Neural progenitor cell (in vitro differentiated cells): ENCODE measurements around the gene IFITM2. TPM values are rescaled to one million over a fixed set of nuclear protein-coding genes. Genes with fewer than 3 reads are reported as not detected.

Experiments
- DNase-seq: peaks from one replicate; pipeline ENCODE4 v3.0.0-alpha.2; 2016; ENCODE audit warnings: low spot score
- H2AFZ ChIP-seq: fragments of 200-600 bp; sonication (generic); replicated peaks from 2 replicates; pipeline ENCODE4 v1.6.1; 2016; ENCODE audit warnings: antibody characterized with exemption
- H3F3A ChIP-seq: fragments of 200-600 bp; sonication (generic); 2 replicates; pipeline ENCODE4 v1.6.1; 2016; ENCODE audit warnings: antibody characterized with exemption, low read depth
- H3K27ac ChIP-seq: fragments of 200-600 bp; sonication (generic); 2 replicates; pipeline ENCODE4 v1.5.1; 2016; ENCODE audit warnings: mild to moderate bottlenecking
- H3K27me3 ChIP-seq: fragments of 200-600 bp; sonication (generic); 2 replicates; pipeline ENCODE4 v1.6.1; 2016; ENCODE audit warnings: mild to moderate bottlenecking, moderate library complexity
- H3K36me3 ChIP-seq: fragments of 200-600 bp; sonication (generic); 2 replicates; pipeline ENCODE4 v1.5.1; 2016
- H3K4me1 ChIP-seq: fragments of 200-600 bp; sonication (generic); 2 replicates; pipeline ENCODE4 v1.6.1; 2016; ENCODE audit warnings: mixed run types
- H3K4me2 ChIP-seq: fragments of 200-600 bp; sonication (generic); 2 replicates; pipeline ENCODE4 v1.6.1; 2016
- H3K4me3 ChIP-seq: fragments of 200-600 bp; sonication (generic); 2 replicates; pipeline ENCODE4 v1.5.1; 2016
- H3K79me2 ChIP-seq: fragments of 200-600 bp; sonication (generic); 2 replicates; pipeline ENCODE4 v1.6.1; 2016; ENCODE audit warnings: low read depth
- H3K9ac ChIP-seq: fragments of 200-600 bp; sonication (generic); 2 replicates; pipeline ENCODE4 v1.6.1; 2016
- H3K9me3 ChIP-seq: fragments of 200-600 bp; sonication (generic); 2 replicates; pipeline ENCODE4 v1.5.1; 2016; ENCODE audit warnings: low read depth
- H4K20me1 ChIP-seq: fragments of 200-600 bp; sonication (generic); 2 replicates; pipeline ENCODE4 v1.6.1; 2016; ENCODE audit warnings: low read depth
- H3K27ac Mint-ChIP-seq: 3 replicates; pipeline ENCODE4 v1.8.0; 2021; ENCODE audit warnings: mixed read lengths
- H3K27me3 Mint-ChIP-seq: 2 replicates; pipeline ENCODE4 v1.8.0; 2022; ENCODE audit warnings: low read depth, mild to moderate bottlenecking, inconsistent platforms, moderate library complexity, mixed read lengths; ENCODE audit not compliant: insufficient read depth
- H3K36me3 Mint-ChIP-seq: 3 replicates; pipeline ENCODE4 v1.8.0; 2021; ENCODE audit warnings: mixed read lengths
- H3K4me1 Mint-ChIP-seq: 3 replicates; pipeline ENCODE4 v1.8.0; 2021; ENCODE audit warnings: mixed read lengths
- H3K4me3 Mint-ChIP-seq: 3 replicates; pipeline ENCODE4 v1.8.0; 2021; ENCODE audit warnings: mild to moderate bottlenecking, moderate library complexity, mixed read lengths
- H3K9me3 Mint-ChIP-seq: 3 replicates; pipeline ENCODE4 v1.8.0; 2020; ENCODE audit warnings: mixed read lengths
- EZH2 ChIP-seq: fragments of 200-600 bp; sonication (generic); IDR thresholded peaks from 2 replicates; pipeline ENCODE4 v1.6.1; 2017; ENCODE audit warnings: antibody characterized with exemption, mild to moderate bottlenecking, moderate library complexity
- EZH2phosphoT487 ChIP-seq: fragments of 200-600 bp; sonication (generic); IDR thresholded peaks from 2 replicates; pipeline ENCODE4 v1.6.1; 2017; ENCODE audit warnings: antibody characterized with exemption
- total RNA-seq: library from RNA; depleted of rRNA; stranded (reverse); fragments of >200 nt; gene quantifications from 2 replicates; pipeline ENCODE4 v1.2.3, GENCODE V29; 2015; ENCODE audit warnings: low replicate concordance
- TF ChIP-seq, protein P1 (sequence below): fragments of 200-600 bp; sonication (generic); IDR thresholded peaks from 2 replicates; pipeline ENCODE4 v1.5.1; 2017; ENCODE audit warnings: antibody characterized with exemption, mild to moderate bottlenecking

Gene IFITM2
- total RNA-seq, 1 donor from 2014 or later = 10.5 TPM

DNA sequence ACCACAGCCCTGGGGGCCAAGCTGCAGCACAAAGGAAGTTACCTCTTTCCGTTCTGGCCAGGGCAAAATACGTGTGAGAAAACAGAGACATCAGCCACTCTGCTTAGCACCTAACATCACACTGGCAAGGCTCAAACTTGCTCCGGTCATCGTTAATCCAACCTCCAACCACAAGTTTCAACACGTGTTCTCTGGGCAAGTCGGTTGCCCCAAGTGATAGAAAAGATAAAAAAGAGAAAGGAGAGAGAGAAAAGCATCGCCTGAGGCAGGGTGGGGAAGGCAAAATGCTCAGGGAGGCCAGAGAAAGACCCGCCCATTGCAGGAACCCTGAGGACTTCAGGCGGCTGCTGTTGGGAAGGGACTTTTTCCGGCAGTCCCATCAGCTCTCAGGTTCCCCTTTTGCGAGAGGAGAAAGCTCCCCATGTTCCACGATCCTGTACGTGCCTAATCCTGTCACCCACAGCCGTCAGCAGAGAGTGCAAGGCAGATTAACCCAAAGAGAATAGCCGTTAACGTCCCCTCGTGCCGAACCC lies 43.2 kb downstream of the IFITM2 start:
- peaks cover 12% of the 10 kb centered on the region for H3K27me3 Mint-ChIP-seq
- H3K4me1 Mint-ChIP-seq = peaks cover 40% of the 10 kb centered on the region
- Histone ChIP-seq H3K36me3 (no peaks in the 10 kb centered on the region), H3K27ac (no peak overlapping the region), H3K79me2 (no peaks in the 10 kb centered on the region), H3K4me2 (no peak overlapping the region), H2AFZ (peak overlapping the region; percentile 64), H4K20me1 (no peaks in the 10 kb centered on the region), H3K4me3 (no peak overlapping the region), H3F3A (peaks cover 25% of the 10 kb centered on the region), H3K27me3 (no peaks in the 10 kb centered on the region), H3K4me1 (peaks cover 13% of the 10 kb centered on the region), H3K9ac (no peak overlapping the region), H3K9me3 (no peaks in the 10 kb centered on the region)
- H3K9me3 Mint-ChIP-seq = peaks cover 7% of the 10 kb centered on the region
- peak overlapping the region; percentile 38 for H3K27ac Mint-ChIP-seq
- TF ChIP-seq, protein P1, sequence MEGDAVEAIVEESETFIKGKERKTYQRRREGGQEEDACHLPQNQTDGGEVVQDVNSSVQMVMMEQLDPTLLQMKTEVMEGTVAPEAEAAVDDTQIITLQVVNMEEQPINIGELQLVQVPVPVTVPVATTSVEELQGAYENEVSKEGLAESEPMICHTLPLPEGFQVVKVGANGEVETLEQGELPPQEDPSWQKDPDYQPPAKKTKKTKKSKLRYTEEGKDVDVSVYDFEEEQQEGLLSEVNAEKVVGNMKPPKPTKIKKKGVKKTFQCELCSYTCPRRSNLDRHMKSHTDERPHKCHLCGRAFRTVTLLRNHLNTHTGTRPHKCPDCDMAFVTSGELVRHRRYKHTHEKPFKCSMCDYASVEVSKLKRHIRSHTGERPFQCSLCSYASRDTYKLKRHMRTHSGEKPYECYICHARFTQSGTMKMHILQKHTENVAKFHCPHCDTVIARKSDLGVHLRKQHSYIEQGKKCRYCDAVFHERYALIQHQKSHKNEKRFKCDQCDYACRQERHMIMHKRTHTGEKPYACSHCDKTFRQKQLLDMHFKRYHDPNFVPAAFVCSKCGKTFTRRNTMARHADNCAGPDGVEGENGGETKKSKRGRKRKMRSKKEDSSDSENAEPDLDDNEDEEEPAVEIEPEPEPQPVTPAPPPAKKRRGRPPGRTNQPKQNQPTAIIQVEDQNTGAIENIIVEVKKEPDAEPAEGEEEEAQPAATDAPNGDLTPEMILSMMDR = no peak
- no peak for TF ChIP-seq EZH2phosphoT487
- TF ChIP-seq EZH2 = no peak
- no peak for DNase-seq
- H3K36me3 Mint-ChIP-seq = peaks cover 2% of the 10 kb centered on the region
- H3K4me3 Mint-ChIP-seq = no peak overlapping the region

DNA sequence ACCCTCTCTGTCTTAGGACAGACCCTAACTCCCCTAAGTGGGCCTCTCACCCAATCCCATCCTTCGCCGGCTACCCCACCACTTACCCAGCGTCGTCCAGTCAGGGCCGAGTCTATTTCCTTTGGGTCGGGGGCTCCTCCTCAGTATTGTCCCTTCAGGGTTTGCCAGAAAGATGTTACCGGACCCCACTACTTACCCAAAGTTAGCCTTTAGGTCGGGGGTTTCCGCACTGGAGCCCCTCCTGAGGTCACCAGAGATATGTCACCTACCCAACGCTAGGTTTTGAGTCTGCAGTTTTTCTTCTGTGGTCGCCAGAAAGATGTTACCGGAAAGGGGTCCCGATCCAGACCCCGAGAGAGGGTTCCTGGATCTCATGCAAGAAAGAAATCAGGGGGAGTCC lies 43.8 kb downstream of the IFITM2 start:
- Histone ChIP-seq H3K27me3 (no peaks in the 10 kb centered on the region), H3F3A (peaks cover 26% of the 10 kb centered on the region), H3K4me3 (no peak overlapping the region), H3K27ac (no peak overlapping the region), H2AFZ (peak overlapping the region; percentile 64), H4K20me1 (no peaks in the 10 kb centered on the region), H3K4me1 (peaks cover 13% of the 10 kb centered on the region), H3K9ac (no peak overlapping the region), H3K4me2 (no peak overlapping the region), H3K9me3 (no peaks in the 10 kb centered on the region), H3K36me3 (no peaks in the 10 kb centered on the region), H3K79me2 (no peaks in the 10 kb centered on the region)
- H3K9me3 Mint-ChIP-seq = peaks cover 7% of the 10 kb centered on the region
- H3K4me1 Mint-ChIP-seq = peaks cover 40% of the 10 kb centered on the region
- H3K27ac Mint-ChIP-seq = peak overlapping the region; percentile 36
- DNase-seq = no peak
- H3K36me3 Mint-ChIP-seq = peaks cover 2% of the 10 kb centered on the region
- H3K27me3 Mint-ChIP-seq = peaks cover 12% of the 10 kb centered on the region
- H3K4me3 Mint-ChIP-seq = no peak overlapping the region
- TF ChIP-seq, protein P1 = no peak
- TF ChIP-seq EZH2phosphoT487 (no peak), EZH2 (no peak)

DNA sequence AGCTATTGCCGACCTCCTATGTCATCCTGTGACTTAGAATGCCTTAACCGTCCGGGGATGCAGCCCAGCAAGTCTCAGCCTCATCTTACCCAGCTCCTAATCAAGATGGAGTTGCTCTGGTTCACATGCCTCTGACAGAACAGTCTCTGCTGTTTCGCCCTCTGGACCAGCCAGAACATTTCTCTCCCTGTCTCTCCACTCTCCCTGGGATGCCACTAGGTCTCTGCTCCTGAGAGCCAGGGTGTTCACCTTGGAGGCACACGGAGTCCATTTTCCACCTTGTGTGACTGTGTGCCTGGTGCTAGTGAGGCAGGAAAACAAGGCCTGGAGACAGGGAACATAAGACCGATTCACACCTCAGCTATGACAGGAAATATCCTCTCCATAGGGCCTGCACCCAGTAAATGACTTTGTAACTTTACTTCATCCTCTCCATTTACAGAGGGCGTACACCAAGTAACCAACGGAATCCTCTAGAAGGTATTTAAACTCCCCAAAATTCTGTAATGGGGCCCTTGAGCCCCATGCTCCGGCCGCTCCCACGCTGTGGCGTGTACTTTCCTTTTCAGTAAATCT lies 44.9 kb downstream of the IFITM2 start:
- Histone ChIP-seq H3K79me2 (no peaks in the 10 kb centered on the region), H3K4me2 (no peak overlapping the region), H3K36me3 (no peaks in the 10 kb centered on the region), H4K20me1 (no peaks in the 10 kb centered on the region), H3K9ac (no peak overlapping the region), H3K27me3 (no peaks in the 10 kb centered on the region), H2AFZ (no peak overlapping the region), H3F3A (peaks cover 35% of the 10 kb centered on the region), H3K27ac (no peak overlapping the region), H3K4me3 (no peak overlapping the region), H3K4me1 (peaks cover 13% of the 10 kb centered on the region), H3K9me3 (no peaks in the 10 kb centered on the region)
- Mint-ChIP-seq H3K9me3 (peaks cover 7% of the 10 kb centered on the region), H3K36me3 (peaks cover 2% of the 10 kb centered on the region), H3K27me3 (peaks cover 12% of the 10 kb centered on the region), H3K27ac (peak overlapping the region; percentile 62), H3K4me3 (peak overlapping the region; percentile 30), H3K4me1 (peaks cover 40% of the 10 kb centered on the region)
- TF ChIP-seq, protein P1 = no peak
- no peak for TF ChIP-seq EZH2
- TF ChIP-seq EZH2phosphoT487 = no peak
- no peak for DNase-seq
